ENCODE measurements around the gene ATXN1. TPM values are rescaled to one million over a fixed set of nuclear protein-coding genes. Genes with fewer than 3 reads are reported as not detected.

The ATXN1 gene
- polyA plus RNA-seq, 1 of the 3 experiments (the other 2 are of a cell fraction) = 7.9 TPM

- TF ChIP-seq ZBTB33 (IDR thresholded peaks at IDR 0.05; ENCODE audit: borderline replicate concordance, low read depth) (no peak), MXI1 (IDR thresholded peaks at IDR 0.05; ENCODE audit: low read depth, low read length) (no peak), RXRA (IDR thresholded peaks at IDR 0.05; ENCODE audit: borderline replicate concordance, low read depth) (no peak), FOSL2 (IDR thresholded peaks at IDR 0.05; ENCODE audit: borderline replicate concordance, low read depth) (no peak), TEAD4 (IDR thresholded peaks at IDR 0.05; ENCODE audit: borderline replicate concordance, insufficient read depth) (no peak), CHD2 (IDR thresholded peaks at IDR 0.05; ENCODE audit: low read length, partially characterized antibody) (no peak), RFX5 (IDR thresholded peaks at IDR 0.05; ENCODE audit: low read length) (no peak), EP300 (IDR thresholded peaks at IDR 0.05; ENCODE audit: borderline replicate concordance in 1 of 2, low read depth in 1 of 2, low read length in 1 of 2) (no peak), MEF2A (IDR thresholded peaks at IDR 0.05; ENCODE audit: borderline replicate concordance, low read depth) (no peak), SMC3 (IDR thresholded peaks at IDR 0.05; ENCODE audit: low read depth, low read length) (no peak), SIN3A (IDR thresholded peaks at IDR 0.05; ENCODE audit: borderline replicate concordance, low read depth, low read length) (no peak)
Observed at GRCh38 chr6:16504609-16505008, 256.7 kb downstream of the ATXN1 start (continued).

GRCh38 chr6:16503970-16504415 lies 257.3 kb downstream of the ATXN1 start:
- Histone ChIP-seq H3K9ac (no peak overlapping the region), H3K9me2 (no peaks in the 10 kb centered on the region), H3K36me3 (replicated peaks in 1 of 2; ENCODE audit: control insufficient read depth in 1 of 2, insufficient read depth in 2 of 2, low read length in 1 of 2) (peaks cover 0 to 1% of the 10 kb centered on the region in 2 experiments), H4K20me1 (ENCODE audit: insufficient read depth) (peaks cover 18% of the 10 kb centered on the region), H2AFZ (ENCODE audit: low read depth) (no peak overlapping the region), H3K79me2 (ENCODE audit: insufficient read depth) (peaks cover 30% of the 10 kb centered on the region), H3K27me3 (ENCODE audit: insufficient read depth) (no peaks in the 10 kb centered on the region), H3K27ac (ENCODE audit: low read depth in 2 of 2, low read length in 1 of 2) (no peak overlapping the region), H3K4me3 (ENCODE audit: low read depth in 2 of 2, low read length in 1 of 2) (no peak overlapping the region), H3K4me1 (ENCODE audit: control insufficient read depth in 1 of 2, insufficient read depth in 2 of 2, low read depth in 1 of 2, low read length in 1 of 2) (no peaks in the 10 kb centered on the region; a peak in 1 of 4 replicates), H3K4me2 (no peak overlapping the region), H3K9me3 (no peaks in the 10 kb centered on the region), H3F3A (replicated peaks; ENCODE audit: insufficient read depth) (peaks cover 21% of the 10 kb centered on the region)
- ChIA-PET CTCF (interaction anchor here (1.3 to 1.4 kb wide), 2 partner anchors 10 kb away, joined by 3 to 4 read pairs; no protein-coding TSS in a partner anchor), POLR2A (no interaction called here)
- no peak for DNase-seq
- no peak for TF ChIP-seq PBX3 (IDR thresholded peaks at IDR 0.05)
- WGBS (ENCODE audit: low lambda C conversion rate) = 95% methylated on average over 2 of the region's 2 CpGs

- CTCF ChIA-PET = interaction anchor here (1.3 kb wide), 1 partner anchor 11 kb away, joined by 3 read pairs; no protein-coding TSS in a partner anchor
- WGBS (ENCODE audit: low lambda C conversion rate) = 73% methylated on average over 2 of the region's 2 CpGs
- Histone ChIP-seq H3K27me3 (ENCODE audit: insufficient read depth) (no peaks in the 10 kb centered on the region), H3K36me3 (replicated peaks in 1 of 2; ENCODE audit: control insufficient read depth in 1 of 2, insufficient read depth in 2 of 2, low read length in 1 of 2) (peaks cover 0 to 7% of the 10 kb centered on the region in 2 experiments), H3K9ac (no peak overlapping the region), H2AFZ (ENCODE audit: low read depth) (no peak overlapping the region), H3F3A (replicated peaks; ENCODE audit: insufficient read depth) (peaks cover 21% of the 10 kb centered on the region), H3K4me2 (no peak overlapping the region), H3K9me2 (no peaks in the 10 kb centered on the region), H3K27ac (ENCODE audit: low read depth in 2 of 2, low read length in 1 of 2) (no peak overlapping the region), H3K4me1 (ENCODE audit: control insufficient read depth in 1 of 2, insufficient read depth in 2 of 2, low read depth in 1 of 2, low read length in 1 of 2) (no peaks in the 10 kb centered on the region; a peak in 1 of 4 replicates), H3K79me2 (ENCODE audit: insufficient read depth) (peaks cover 30% of the 10 kb centered on the region), H3K9me3 (no peaks in the 10 kb centered on the region), H4K20me1 (ENCODE audit: insufficient read depth) (peaks cover 18% of the 10 kb centered on the region), H3K4me3 (ENCODE audit: low read depth in 2 of 2, low read length in 1 of 2) (no peak overlapping the region)
- TF ChIP-seq GATA2 (CRISPR knock-in tag; IDR thresholded peaks at IDR 0.05) (no peak), YY1 (IDR thresholded peaks at IDR 0.05; ENCODE audit: low read depth) (no peak), SIN3A (IDR thresholded peaks at IDR 0.05; ENCODE audit: borderline replicate concordance, low read depth, low read length) (no peak), TCF12 (IDR thresholded peaks at IDR 0.05) (no peak), GABPA (IDR thresholded peaks at IDR 0.05; ENCODE audit: low read depth) (no peak), USF1 (IDR thresholded peaks at IDR 0.05; ENCODE audit: borderline replicate concordance, low read depth) (no peak)
- no peak for DNase-seq
- POLR2A ChIA-PET = no interaction called here
Observed at GRCh38 chr6:16503241-16503775, 258.0 kb downstream of the ATXN1 start.

Measured in SK-N-SH (cell line).